Cerebellar cortex (tissue), 1 donor: ENCODE data around the gene PRKAB1.
"Not testable (repeated sequence)": the region's sequence is repeated elsewhere in the genome, so short reads cannot be mapped to it uniquely, and the experiment has no call there.

Source experiments
- DNase-seq: peaks from one replicate; pipeline ENCODE4 v3.0.0-alpha.2; 2015; ENCODE audit warnings: low spot score

Gene PRKAB1, protein sequence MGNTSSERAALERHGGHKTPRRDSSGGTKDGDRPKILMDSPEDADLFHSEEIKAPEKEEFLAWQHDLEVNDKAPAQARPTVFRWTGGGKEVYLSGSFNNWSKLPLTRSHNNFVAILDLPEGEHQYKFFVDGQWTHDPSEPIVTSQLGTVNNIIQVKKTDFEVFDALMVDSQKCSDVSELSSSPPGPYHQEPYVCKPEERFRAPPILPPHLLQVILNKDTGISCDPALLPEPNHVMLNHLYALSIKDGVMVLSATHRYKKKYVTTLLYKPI

GRCh38 chr12:119667577-119668323 is at the start of gene PRKAB1:
Gene PRKAB1, plus strand, starts transcription at chr12:119668133. Its CDS starts 112 bp downstream, at chr12:119668245.
- peak; percentile 97 for DNase-seq

DNA sequence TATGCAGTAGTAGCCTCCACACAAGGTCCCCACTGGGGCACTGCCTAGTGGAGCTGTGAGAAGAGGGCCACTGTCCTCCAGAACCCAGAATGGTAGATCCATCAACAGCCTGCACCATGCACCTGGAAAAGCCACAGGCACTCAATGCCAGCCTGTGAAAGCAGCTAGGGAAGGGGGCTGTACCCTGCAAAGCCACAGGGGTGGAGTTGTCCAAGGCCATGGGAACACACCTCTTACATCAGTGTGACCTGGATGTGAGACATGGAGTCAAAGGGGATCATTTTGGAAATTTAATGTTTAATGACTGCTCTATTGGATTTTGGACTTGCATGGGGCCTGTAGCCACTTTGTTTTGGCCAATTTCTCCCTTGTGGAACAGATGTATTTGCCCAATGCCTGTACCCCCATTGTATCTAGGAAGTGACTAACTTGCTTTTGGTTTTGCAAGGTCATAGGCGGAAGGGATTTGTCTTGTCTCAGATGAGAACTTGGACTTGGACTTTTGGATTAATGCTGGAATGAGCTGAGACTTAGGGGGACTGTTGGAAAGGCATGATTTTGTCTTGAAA is 49.5 kb upstream of the PRKAB1 start:
- DNase-seq: not testable (repeated sequence)

DNA sequence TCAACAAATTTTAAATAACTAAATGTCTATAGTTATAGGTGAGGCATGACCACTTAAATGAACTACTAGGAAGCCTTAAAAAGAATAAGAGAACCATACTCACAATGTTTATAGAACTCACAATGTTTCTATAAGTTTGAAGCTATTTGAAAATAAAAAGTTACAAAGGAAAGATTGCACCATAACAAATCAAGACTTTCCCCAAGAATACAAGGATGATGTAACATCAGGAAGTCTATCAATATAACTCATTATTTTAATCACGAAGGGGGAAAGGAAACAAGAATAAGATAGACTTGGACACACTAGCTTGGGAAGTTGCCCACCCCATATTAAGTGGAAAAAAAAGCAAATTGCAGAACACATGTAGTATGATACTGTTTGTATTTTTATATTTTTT is 47.4 kb upstream of the PRKAB1 start:
- no peak for DNase-seq

GRCh38 chr12:119621878-119622277 is 46.1 kb upstream of the PRKAB1 start:
- DNase-seq: no peak

- DNase-seq: no peak
Measured at GRCh38 chr12:119624966-119625365, 43.0 kb upstream of the PRKAB1 start.

- DNase-seq: no peak
Measured at GRCh38 chr12:119627019-119627643, 40.8 kb upstream of the PRKAB1 start.

DNA sequence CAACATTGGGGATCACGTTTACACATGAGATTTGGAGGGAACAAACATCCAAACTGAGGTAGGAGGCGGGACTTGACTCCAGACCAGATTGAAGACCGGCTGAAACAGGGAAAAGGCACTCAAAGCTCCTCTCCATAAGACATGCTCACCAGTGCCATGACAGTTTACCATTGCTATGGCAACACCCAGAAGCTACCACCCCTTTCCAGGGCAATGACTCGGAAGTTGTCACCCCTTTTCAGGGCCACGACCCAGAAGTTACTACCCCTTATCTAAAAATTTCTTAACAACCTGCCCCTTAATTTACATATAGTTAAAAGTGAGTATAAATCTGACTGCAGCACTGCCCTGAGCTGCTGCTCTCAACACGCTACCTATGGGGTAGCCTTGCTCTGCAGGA is 40.2 kb upstream of the PRKAB1 start:
- no peak for DNase-seq

DNA sequence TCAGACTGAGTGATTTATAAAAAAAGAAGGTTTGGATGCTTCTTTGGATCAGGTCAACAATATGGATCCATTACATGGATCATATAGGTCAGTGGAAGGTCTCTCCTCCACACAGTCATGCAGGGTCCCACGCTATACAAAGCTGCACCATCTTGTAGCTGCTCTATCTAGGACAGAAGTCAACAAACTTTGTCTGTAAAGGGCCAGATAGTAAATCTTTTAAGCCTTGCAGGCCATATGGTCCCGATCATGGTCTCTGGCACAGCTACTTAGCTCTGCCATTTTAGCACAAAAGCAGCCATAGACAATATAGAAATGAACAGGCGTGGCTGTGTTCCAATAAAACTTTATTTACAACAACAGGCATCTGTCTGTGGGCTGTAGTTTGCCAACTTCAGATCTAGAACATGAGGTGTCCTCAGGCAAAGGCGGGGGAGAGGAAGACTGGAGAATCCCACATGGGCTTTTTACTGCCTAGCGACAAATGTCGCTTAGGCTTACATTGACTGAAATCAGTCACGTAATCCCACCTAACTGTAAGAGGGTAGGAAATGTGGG is 37.6 kb upstream of the PRKAB1 start:
- no peak for DNase-seq

DNA sequence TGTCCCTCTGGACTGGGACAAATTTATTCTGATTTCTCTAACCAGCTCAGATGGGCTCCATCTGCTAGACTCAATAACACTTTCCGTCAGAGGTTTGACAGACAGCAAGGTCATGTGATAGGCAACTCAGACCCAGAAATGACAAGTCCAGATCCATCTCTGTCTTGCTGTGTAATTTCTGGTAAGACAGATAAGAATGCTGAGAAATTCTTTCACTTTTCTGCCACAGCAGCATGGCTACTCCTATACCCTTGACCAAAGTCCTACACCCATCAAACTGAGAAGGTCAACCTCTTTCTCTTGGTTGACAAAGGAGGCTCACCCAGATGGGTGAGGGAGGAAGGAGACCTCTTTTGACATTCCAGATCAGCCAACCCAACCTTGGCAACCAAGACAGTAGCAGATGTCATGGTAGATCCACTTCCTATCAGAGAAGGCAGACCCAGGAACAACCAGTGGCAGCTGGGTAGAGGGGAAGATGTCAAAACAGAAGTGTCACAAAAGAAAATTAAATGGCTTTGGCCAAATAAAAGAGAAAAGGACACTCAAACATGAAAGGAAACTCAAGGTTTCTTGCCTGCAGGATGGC is 36.9 kb upstream of the PRKAB1 start:
- DNase-seq: no peak

GRCh38 chr12:119631930-119632678 is 35.8 kb upstream of the PRKAB1 start:
- DNase-seq: no peak

GRCh38 chr12:119634743-119635142 is 33.2 kb upstream of the PRKAB1 start:
- DNase-seq: no peak

DNA sequence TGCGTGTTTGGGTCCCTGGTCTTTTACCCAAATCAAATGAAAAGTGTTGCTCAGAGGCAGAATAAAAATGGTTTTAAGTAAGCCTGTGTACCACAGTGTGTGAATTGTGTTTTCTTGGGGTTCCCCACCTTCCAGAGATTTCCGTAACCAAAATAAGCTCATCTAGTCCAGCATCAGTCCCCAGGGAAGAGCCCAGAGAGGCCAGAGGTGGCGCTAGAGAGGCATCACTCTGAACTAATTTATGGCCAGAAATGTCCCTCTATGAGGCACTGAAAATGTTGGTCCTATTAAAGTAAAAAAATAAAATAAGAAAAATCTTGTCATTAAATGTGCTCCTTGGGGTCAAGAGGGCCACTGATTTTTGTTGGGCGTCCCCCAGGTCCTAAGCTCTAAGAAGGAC is 24.9 kb upstream of the PRKAB1 start:
- no peak for DNase-seq

DNA sequence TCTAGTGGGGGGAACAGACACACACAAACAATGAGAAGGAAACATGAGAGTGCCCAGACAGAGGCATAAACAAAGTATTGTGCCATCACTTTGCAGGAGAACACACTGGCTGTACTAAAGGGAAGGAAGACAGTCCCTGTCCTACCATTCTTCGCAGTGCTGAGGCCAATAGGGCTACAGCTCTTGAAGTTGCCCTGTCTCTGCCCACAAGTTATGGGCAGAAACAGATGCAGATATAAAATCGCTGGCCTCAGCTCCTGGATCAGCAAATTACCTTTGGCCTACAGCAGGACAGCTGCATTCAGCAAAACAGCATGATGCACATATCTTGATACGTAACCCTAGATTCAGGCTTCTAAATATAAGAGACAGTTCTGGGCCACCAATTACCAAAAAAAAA is 23.0 kb upstream of the PRKAB1 start:
- no peak for DNase-seq

- no peak for DNase-seq
Measured at GRCh38 chr12:119645535-119646059, 22.3 kb upstream of the PRKAB1 start.

DNA sequence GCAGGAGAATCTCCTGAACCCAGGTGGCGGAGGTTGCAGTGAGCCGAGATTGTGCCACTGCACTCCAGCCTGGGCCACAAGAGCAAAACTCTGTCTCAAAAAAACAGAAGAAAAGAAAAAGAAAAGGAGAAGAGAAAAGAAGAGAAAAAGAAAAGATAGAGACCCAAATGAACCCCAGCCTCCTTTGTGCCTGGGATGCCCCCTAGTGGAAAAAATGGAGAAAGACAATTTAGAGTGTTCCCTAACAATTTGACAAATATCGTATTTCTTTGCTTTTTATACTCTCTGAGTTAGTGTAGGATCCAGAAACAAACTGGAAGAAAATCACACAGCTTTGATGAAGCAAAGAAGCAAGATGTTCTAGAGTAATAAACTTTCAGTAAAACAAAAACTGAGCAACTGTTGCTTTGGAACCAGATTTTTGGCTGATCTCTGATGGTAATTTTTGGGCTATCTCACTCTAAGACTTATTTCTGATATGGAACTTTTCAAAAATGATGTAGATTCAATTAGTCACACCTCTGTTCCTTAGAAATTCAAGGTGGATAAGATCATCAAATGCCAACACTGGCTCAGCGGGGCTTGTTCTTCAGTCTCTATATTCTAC is 18.6 kb upstream of the PRKAB1 start:
- no peak for DNase-seq

DNA sequence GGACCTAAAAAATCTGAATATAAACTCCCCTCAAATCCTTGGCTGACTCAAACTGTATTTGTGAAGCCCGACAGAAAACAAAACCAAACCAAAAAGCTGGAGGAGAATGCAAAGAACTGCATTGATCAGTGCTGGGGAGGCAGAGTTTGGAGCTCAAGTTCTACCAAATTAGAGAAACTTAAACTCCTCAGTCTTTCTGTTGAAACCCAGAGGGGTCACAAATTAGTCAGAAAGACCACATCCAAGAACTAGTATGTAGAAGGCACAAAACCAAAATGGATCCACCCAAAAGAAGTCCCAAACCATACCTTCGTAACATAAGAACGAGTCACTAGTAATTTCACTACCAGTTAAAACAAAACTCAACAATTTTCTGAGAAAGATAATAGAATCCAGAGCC is 15.3 kb upstream of the PRKAB1 start:
- DNase-seq: no peak

GRCh38 chr12:119657001-119657400 is 10.9 kb upstream of the PRKAB1 start:
- not testable (repeated sequence) for DNase-seq

DNA sequence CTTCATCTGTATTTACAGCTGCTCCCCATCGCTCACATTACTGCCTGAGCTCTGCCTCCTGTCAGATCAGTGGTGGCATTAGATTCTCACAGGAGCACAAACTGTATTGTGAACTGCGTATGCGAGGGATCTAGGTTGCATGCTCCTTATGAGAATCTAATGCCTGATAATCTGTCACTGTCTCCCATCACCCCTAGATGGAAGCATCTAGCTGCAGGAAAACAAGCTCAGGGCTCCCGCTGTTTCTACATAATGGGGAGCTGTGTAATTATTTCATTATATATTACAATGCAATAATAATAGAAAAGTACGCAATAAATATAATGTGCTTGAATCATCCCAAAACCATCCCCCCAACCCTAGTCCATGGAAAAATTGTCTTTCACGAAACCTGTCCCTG is 9.8 kb upstream of the PRKAB1 start:
- DNase-seq: not testable (repeated sequence)

- DNase-seq: peak; percentile 29
Measured at GRCh38 chr12:119659289-119659897, 8.5 kb upstream of the PRKAB1 start.

DNA sequence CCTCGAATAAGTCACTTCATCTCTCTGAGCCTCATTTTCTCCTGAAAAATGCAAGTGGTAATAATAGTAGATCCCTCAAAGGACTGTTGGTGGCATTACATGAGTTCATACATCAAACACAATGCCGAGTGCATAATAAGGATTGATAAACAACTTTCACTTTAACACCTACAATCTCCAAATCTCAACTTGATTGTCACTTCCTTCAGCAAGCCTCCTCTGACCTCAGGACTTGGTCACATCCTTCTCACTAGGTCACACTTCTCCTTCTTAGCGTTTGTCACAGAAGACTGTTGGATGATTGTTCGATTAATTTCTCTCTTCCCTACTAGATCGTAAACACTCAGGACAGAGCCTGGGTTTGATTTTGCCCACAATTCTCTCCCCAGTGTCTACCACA is 7.9 kb upstream of the PRKAB1 start:
- no peak for DNase-seq
